Measurements from ENCODE around the gene INF2. TPM values are rescaled to one million over a fixed set of nuclear protein-coding genes. Genes with fewer than 3 reads are reported as not detected.

INF2 gene
- total RNA-seq, 4 donors from 2014 or later = 36.7 to 43.6 (median 37.8) TPM

- TF ChIP-seq POLR2A (IDR thresholded peaks at IDR 0.05) (no peak), CTCF (IDR thresholded peaks at IDR 0.05) (no peak)
- DNase-seq = no peak
- Histone ChIP-seq H3K36me3 (no peaks in the 10 kb centered on the region), H3K27me3 (no peaks in the 10 kb centered on the region), H3K4me1 (peaks cover 56 to 74% (median 59%) of the 10 kb centered on the region in 3 donors), H3K4me3 (no peak overlapping the region), H3K9me3 (no peaks in the 10 kb centered on the region), H3K27ac (no peak overlapping the region)
- intact Hi-C loops (cut with DNase I) = no loop called here
- 67 to 85% methylated on average over 9 to 12 of the region's 22 CpGs for WGBS, 2 donors
Measured at GRCh38 chr14:104683653-104684448, 5.6 kb upstream of the INF2 start.

GRCh38 chr14:104684449-104684821, 5.0 kb upstream of the INF2 start:
- TF ChIP-seq POLR2A (IDR thresholded peaks at IDR 0.05) = no peak
- no peak for TF ChIP-seq CTCF (IDR thresholded peaks at IDR 0.05)
- Histone ChIP-seq H3K36me3 (no peaks in the 10 kb centered on the region), H3K9me3 (no peaks in the 10 kb centered on the region), H3K4me1 (peaks cover 54 to 73% (median 57%) of the 10 kb centered on the region in 3 donors), H3K4me3 (no peak overlapping the region), H3K27ac (no peak overlapping the region), H3K27me3 (no peaks in the 10 kb centered on the region)
- intact Hi-C loops (cut with DNase I) = no loop called here
- no peak for DNase-seq
- 94 to 95% methylated on average over 8 to 10 of the region's 10 CpGs for WGBS, 2 donors

- TF ChIP-seq CTCF (IDR thresholded peaks at IDR 0.05) (no peak), POLR2A (IDR thresholded peaks at IDR 0.05) (no peak)
- no peak for DNase-seq
- H3K4me3 ChIP-seq = no peak overlapping the region
- 61 to 67% methylated on average over 4 of the region's 4 CpGs for WGBS, 2 donors
- intact Hi-C loops (cut with DNase I) = no loop called here
- H3K27me3 ChIP-seq = no peaks in the 10 kb centered on the region
- H3K36me3 ChIP-seq = no peaks in the 10 kb centered on the region
- H3K9me3 ChIP-seq = no peaks in the 10 kb centered on the region
- no peak overlapping the region for H3K27ac ChIP-seq
- peaks cover 50 to 73% (median 56%) of the 10 kb centered on the region in 3 donors for H3K4me1 ChIP-seq
Measured at GRCh38 chr14:104685216-104685997, 4.0 kb upstream of the INF2 start.

GRCh38 chr14:104685998-104686610, 3.3 kb upstream of the INF2 start:
- Histone ChIP-seq H3K36me3 (no peaks in the 10 kb centered on the region), H3K4me1 (peaks cover 50 to 73% (median 56%) of the 10 kb centered on the region in 3 donors), H3K27ac (peak overlapping the region in 1 of 4 donors; percentile 90), H3K9me3 (no peaks in the 10 kb centered on the region), H3K4me3 (no peak overlapping the region), H3K27me3 (no peaks in the 10 kb centered on the region)
- intact Hi-C loops (cut with DNase I) = no loop called here
- 85 to 87% methylated on average over 2 of the region's 2 CpGs for WGBS, 2 donors
- TF ChIP-seq CTCF (IDR thresholded peaks at IDR 0.05) (no peak), POLR2A (IDR thresholded peaks at IDR 0.05) (no peak)
- no peak for DNase-seq

All from esophagus squamous epithelium (tissue), 5 donors.